Esophagus squamous epithelium (tissue), 5 donors: ENCODE measurements around the gene RPL14. TPM values are rescaled to one million over a fixed set of nuclear protein-coding genes. Genes with fewer than 3 reads are reported as not detected.
"Not testable (repeated sequence)": the region's sequence is repeated elsewhere in the genome, so short reads cannot be mapped to it uniquely, and the experiment has no call there.

ENCODE experiments used
- DNase-seq: peaks from one replicate; lab custom pipeline; 2025; lab: John Stamatoyannopoulos, UW
- H3K27ac ChIP-seq, 4 donors: fragments of 200-600 bp; sonication (generic); one replicate each; pipeline ENCODE4 v1.5.1; 2016 to 2019; ENCODE audit warnings: mild to moderate bottlenecking in 1 of 4
- H3K27me3 ChIP-seq, 4 donors: fragments of 200-600 bp; sonication (generic); 1 replicate in 3 of 4; 2 replicates in 1 of 4; pipeline versions ENCODE4 v1.5.1 to v1.6.0; 2017 to 2021; ENCODE audit warnings: antibody characterized with exemption in 1 of 4
- H3K36me3 ChIP-seq, 3 donors: fragments of 200-600 bp; sonication (generic); one replicate each; pipeline ENCODE4 v1.5.1; 2016 to 2019
- H3K4me1 ChIP-seq, 3 donors: fragments of 200-600 bp; sonication (generic); one replicate each; pipeline ENCODE4 v1.5.1; 2017 to 2019
- H3K4me3 ChIP-seq, 4 donors: fragments of 200-600 bp; sonication (generic); 1 replicate in 3 of 4; 2 replicates in 1 of 4; pipeline ENCODE4 v1.5.1; 2016 to 2019; ENCODE audit warnings: mild to moderate bottlenecking in 2 of 4, moderate library complexity in 1 of 4
- H3K9me3 ChIP-seq, 3 donors: fragments of 200-600 bp; sonication (generic); one replicate each; pipeline ENCODE4 v1.5.1; 2016 to 2019
- POLR2A ChIP-seq, 4 donors: fragments of 450-650 bp; IDR thresholded peaks; one replicate each; pipeline ENCODE4 v1.6.1; 2017; ENCODE audit warnings: antibody characterized with exemption in 4 of 4, mild to moderate bottlenecking in 4 of 4, moderate library complexity in 3 of 4
- WGBS, 2 donors: methylation state at CpG; one replicate each; pipeline ENCODE4 v1.1.5; 2018; 5-methylcytosine and 5-hydroxymethylcytosine counted together
- intact Hi-C: fragments of 100-400 bp; cut with DNase I; formaldehyde crosslinking; loops from one replicate; pipeline ENCODE4 v1.15.0; 2022
- total RNA-seq, 4 donors: library from RNA; depleted of rRNA; stranded (reverse); fragments of >200 nt; gene quantifications; one replicate each; pipeline ENCODE4 v1.1.0, GENCODE V29; 2016
- TF ChIP-seq, protein P1 (sequence below), 6 experiments: fragments of 450-650 bp in 4 of 6; fragments of 200-600 bp in 2 of 6; sonication (generic) in 2 of 6; IDR thresholded peaks; one replicate each; pipeline ENCODE4 v1.5.1; 2016 to 2019; ENCODE audit warnings: antibody characterized with exemption in 6 of 6, mild to moderate bottlenecking in 4 of 6, moderate library complexity in 4 of 6
- donor health status: DM: yes; HTN: yes; CAD: no.

The RPL14 gene
- total RNA-seq, 4 donors from 2014 or later = 333 to 488 (median 431) TPM

DNA sequence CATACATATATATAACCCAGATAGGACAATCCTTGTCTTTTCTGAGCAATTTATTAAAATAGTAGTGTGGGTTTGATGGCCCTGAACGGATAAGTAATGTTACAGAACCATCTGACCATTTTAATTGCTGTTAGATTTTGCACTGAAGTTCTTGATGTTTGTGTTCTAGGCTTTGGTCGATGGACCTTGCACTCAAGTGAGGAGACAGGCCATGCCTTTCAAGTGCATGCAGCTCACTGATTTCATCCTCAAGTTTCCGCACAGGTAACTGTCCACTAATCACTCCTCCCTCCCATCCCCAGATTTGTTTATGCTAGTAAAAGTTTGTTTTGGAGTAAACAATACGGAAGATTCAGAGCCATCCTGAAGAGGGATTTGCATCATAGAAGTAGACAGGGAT is 1.3 kb downstream of the RPL14 start:
- Histone ChIP-seq H3K4me3 (peak overlapping the region; percentile 64 to 96 (median 84)), H3K36me3 (peaks cover 14 to 56% (median 37%) of the 10 kb centered on the region in 3 donors), H3K4me1 (peaks cover 18 to 52% (median 32%) of the 10 kb centered on the region in 3 donors), H3K9me3 (no peaks in the 10 kb centered on the region), H3K27ac (peak overlapping the region in 3 of 4 donors; percentile 90 to 97 (median 91)), H3K27me3 (no peaks in the 10 kb centered on the region)
- no peak for DNase-seq
- TF ChIP-seq, protein P1, sequence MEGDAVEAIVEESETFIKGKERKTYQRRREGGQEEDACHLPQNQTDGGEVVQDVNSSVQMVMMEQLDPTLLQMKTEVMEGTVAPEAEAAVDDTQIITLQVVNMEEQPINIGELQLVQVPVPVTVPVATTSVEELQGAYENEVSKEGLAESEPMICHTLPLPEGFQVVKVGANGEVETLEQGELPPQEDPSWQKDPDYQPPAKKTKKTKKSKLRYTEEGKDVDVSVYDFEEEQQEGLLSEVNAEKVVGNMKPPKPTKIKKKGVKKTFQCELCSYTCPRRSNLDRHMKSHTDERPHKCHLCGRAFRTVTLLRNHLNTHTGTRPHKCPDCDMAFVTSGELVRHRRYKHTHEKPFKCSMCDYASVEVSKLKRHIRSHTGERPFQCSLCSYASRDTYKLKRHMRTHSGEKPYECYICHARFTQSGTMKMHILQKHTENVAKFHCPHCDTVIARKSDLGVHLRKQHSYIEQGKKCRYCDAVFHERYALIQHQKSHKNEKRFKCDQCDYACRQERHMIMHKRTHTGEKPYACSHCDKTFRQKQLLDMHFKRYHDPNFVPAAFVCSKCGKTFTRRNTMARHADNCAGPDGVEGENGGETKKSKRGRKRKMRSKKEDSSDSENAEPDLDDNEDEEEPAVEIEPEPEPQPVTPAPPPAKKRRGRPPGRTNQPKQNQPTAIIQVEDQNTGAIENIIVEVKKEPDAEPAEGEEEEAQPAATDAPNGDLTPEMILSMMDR (IDR thresholded peaks at IDR 0.05) = no peak
- TF ChIP-seq POLR2A (IDR thresholded peaks at IDR 0.05) = no peak
- intact Hi-C loops = no loop called here
- 69 to 81% methylated on average over 4 of the region's 4 CpGs for WGBS, 2 donors

DNA sequence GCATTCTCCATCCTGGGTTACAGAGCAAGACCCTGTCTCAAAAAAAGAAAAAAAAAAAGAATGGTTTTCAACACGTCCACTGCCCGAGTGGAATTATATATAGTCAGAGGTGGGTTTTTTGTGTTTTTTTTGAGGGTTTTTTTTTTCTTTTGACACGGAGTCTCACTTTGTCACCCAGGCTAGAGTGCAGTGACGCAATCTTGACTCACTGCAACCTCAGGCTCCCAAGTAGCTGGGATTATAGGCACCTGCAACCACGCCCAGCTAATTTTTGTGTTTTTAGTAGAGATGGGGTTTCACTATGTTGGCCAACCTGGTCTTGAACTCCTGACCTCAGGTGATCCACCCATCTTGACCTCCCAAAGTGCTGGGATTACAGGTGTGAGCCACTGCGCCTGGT is 3.3 kb downstream of the RPL14 start:
- Histone ChIP-seq H3K4me1 (peaks cover 12 to 44% (median 27%) of the 10 kb centered on the region in 3 donors), H3K27ac (peak overlapping the region in 2 of 4 donors; percentile 23 to 35), H3K36me3 (peaks cover 17 to 76% (median 43%) of the 10 kb centered on the region in 3 donors)
- H3K4me3 ChIP-seq, H3K27me3 ChIP-seq, intact Hi-C loops, DNase-seq, H3K9me3 ChIP-seq: not testable (repeated sequence)
- 51 to 72% methylated on average over 6 of the region's 6 CpGs for WGBS, 2 donors

DNA sequence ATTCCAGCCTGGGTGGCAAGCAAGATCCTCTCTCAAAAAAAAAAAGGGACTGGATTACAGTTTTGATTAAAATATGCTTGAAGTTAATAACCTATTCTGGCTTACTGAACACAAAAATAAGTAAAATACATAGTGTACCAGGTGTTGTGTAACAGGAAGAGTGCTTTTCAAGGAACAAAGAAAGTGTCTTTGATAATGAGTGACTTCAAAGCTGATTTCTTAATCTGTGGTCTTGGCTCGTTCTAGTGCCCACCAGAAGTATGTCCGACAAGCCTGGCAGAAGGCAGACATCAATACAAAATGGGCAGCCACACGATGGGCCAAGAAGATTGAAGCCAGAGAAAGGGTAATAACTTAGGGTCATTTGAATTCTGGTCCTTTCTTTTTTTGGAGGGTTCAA is 4.0 kb downstream of the RPL14 start:
- Histone ChIP-seq H3K27me3 (no peaks in the 10 kb centered on the region), H3K9me3 (no peaks in the 10 kb centered on the region), H3K36me3 (peaks cover 17 to 82% (median 43%) of the 10 kb centered on the region in 3 donors), H3K4me1 (peaks cover 12 to 42% (median 26%) of the 10 kb centered on the region in 3 donors), H3K4me3 (no peak overlapping the region), H3K27ac (peak overlapping the region in 2 of 4 donors; percentile 6 to 35)
- WGBS, 2 donors = 59 to 76% methylated on average over 3 of the region's 3 CpGs
- TF ChIP-seq POLR2A (IDR thresholded peaks at IDR 0.05) = no peak
- TF ChIP-seq, protein P1 (IDR thresholded peaks at IDR 0.05) = no peak
- intact Hi-C loops = no loop called here
- DNase-seq = no peak

DNA sequence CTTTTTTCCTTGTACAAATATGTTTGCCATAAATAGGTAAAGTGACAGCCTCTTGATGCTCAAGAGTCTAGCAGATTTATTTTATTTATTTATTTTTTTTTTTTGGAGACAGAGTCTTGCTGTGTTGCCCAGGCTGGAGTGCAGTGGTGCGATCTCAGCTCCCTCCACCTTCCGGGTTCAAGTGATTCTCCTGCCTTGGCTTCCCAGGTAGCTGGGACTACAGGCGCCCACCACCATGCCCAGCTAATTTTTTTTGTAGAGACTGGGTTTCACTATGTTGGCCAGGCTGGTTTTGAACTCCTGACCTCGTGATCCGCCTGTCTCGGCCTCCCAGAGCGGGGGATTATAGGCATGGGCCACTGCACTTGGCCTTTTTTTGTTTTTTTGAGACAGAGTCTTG is 5.7 kb downstream of the RPL14 start:
- H3K27me3 ChIP-seq, DNase-seq, intact Hi-C loops, H3K4me3 ChIP-seq, H3K27ac ChIP-seq, H3K9me3 ChIP-seq: not testable (repeated sequence)
- 95 to 98% methylated on average over 4 to 7 of the region's 7 CpGs for WGBS, 2 donors
- peaks cover 12 to 34% (median 22%) of the 10 kb centered on the region in 3 donors for H3K4me1 ChIP-seq
- peaks cover 17 to 87% (median 43%) of the 10 kb centered on the region in 3 donors for H3K36me3 ChIP-seq

DNA sequence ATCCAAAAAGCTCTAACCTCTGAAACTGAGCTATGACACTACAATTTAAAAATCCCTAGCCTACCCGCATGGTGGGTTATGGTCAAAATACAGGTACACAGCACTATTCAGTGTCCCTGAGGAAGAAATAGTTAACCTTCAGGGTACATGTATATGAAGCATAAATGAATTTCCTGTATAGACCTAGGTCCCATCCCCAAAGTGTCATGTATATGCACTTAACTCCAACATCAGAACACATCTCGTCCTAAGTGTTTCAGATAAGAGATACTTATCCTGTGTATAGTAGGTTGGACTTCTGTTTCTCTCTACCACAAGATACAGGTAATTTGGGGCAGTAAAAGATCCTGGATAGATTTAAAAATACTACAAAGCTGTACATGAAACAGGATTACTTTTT is 6.4 kb downstream of the RPL14 start:
- H3K36me3 ChIP-seq = peaks cover 12 to 80% (median 42%) of the 10 kb centered on the region in 3 donors
- peaks cover 9 to 26% (median 16%) of the 10 kb centered on the region in 3 donors for H3K4me1 ChIP-seq
- no peak for TF ChIP-seq POLR2A (IDR thresholded peaks at IDR 0.05)
- WGBS, 2 donors = 95 to 100% methylated on average over 2 of the region's 2 CpGs
- DNase-seq = no peak
- intact Hi-C loops = no loop called here
- no peaks in the 10 kb centered on the region for H3K27me3 ChIP-seq
- H3K27ac ChIP-seq = no peak overlapping the region
- no peak overlapping the region for H3K4me3 ChIP-seq
- no peaks in the 10 kb centered on the region for H3K9me3 ChIP-seq

DNA sequence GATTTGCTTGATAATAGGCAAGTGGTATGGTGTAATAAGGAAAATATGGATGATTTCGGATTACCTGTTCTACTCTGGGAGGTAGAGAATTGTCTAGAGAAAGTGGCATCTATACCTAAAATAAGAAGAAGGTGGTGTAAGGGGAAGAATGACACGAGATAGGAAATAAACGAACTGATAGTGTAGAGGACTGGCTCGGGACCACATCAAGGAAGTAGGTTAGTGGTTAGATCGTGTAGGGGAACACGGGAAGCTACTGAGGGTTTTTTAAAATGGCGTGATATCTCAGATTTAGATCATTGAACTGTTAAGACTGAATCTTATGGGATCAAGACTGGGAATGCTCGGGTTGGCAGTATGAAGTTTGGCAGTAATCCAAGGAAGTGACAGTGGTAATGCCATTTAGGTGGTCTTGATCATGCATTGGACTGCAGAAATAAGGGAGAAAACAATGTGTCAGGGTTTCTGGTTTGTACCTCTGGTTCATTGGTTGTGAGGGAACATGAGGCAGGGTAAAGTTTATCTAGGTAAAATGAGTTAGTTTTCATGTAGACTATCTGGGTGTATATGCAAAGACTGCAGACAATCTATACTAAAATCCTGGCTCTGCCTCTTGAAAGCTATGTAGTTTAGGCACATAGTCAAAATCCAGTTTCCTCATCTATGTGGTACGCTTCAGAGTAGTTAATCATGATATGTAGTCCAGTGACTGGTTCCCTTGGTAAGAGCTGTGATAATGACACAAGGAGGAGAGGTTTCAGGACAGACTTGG is 7.4 kb downstream of the RPL14 start:
- no peaks in the 10 kb centered on the region for H3K9me3 ChIP-seq
- no peak for DNase-seq
- WGBS, 2 donors = 63 to 75% methylated on average over 8 of the region's 9 CpGs
- intact Hi-C loops = no loop called here
- no peak overlapping the region for H3K4me3 ChIP-seq
- H3K4me1 ChIP-seq = peaks cover 5 to 17% (median 9%) of the 10 kb centered on the region in 3 donors
- H3K27ac ChIP-seq = no peak overlapping the region
- no peak for TF ChIP-seq POLR2A (IDR thresholded peaks at IDR 0.05)
- TF ChIP-seq, protein P1 (IDR thresholded peaks at IDR 0.05) = no peak
- H3K36me3 ChIP-seq = peaks cover 5 to 71% (median 34%) of the 10 kb centered on the region in 3 donors
- H3K27me3 ChIP-seq = no peaks in the 10 kb centered on the region
